HG03521 (cell line): ENCODE data around the gene NAPB.

Source experiments
- ATAC-seq: cut with Tn5 transposase; IDR thresholded peaks from one replicate; pipeline ENCODE4 v1.9.1; 2021; ENCODE audit warnings: mild to moderate bottlenecking, moderate library complexity; ENCODE audit not compliant: unreplicated experiment

Gene NAPB

DNA sequence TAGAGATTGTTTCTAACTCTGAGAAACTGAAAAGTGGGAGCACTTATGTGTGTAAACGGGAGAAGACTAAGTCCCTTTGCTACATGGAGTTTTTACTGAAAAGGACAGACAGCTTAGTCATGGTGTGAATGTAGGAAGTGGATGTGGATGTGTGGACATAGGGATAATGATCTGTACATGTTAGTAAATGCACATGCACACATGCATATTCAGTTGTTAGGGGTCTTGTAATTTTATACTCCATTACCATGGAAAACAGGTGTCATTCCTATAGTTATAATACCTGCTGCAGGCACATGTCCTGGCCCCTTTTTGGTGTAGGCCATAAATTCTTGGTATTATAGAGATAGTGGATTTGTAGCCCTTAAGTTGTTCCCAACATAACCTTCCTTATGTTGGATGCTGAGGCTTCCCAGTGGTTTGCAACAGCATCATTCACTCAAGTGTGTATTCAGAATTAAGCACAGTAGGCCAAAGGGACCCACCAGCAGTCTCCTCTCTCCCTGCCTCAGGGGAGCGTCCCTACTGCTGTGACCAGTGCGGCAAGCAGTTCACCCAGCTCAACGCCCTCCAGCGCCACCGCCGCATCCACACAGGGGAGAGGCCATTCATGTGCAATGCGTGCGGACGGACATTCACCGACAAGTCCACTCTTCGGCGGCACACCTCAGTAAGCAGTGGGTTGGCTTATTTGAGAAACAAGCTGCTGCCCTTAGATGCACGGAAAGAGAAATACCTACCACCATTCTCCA lies 52.0 kb downstream of the NAPB start:
- ATAC-seq = no peak

DNA sequence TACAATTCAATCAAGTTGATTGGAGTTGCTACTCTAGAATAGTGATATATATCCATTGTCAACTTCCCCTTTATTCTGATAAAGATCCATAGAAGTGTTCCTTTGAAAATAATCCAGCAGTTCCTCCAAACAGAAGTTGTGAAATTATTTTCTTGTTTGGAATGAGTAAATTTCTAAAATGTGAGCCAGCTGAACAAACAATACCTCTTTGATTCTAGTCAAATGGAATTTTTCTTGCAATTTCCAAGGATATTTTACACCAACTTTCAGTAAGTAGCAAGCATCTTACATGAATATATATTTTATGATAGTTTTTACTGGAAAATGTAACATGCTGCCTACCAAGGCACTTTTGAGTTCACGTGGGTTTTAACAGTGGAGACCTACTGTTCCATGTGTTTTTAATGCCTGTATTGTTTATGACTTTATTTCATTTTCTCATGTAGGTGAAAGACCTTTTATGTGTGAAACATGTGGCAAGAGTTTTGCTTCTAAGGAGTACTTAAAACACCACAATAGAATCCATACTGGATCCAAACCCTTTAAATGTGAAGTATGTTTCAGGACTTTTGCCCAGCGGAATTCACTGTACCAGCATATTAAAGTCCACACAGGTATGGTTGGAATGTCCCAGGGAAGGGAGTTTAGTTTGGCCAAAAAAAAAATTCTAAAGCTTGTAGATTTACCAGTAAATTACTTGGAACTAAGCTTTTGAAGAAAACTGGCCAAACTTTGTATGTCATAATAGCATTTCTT lies 52.8 kb downstream of the NAPB start:
- ATAC-seq = no peak

DNA sequence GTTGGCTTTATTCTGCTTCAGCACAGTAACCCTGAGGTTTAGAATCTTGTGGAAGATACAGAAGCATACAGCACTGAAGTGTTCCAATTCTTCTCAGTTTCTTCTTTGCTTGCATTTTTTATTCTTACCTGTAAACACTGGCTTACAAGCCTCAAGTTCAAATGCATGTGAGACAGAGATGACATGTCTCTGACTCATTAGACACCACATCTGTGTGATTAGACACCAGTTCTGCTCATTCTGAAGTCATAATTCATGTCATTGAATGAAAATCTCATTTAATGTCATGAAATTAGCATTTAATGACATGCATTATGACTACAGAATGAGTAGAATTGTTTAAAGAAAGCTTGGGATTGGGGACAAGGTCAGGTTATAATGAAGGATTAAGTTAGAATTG lies 53.5 kb downstream of the NAPB start:
- no peak for ATAC-seq

DNA sequence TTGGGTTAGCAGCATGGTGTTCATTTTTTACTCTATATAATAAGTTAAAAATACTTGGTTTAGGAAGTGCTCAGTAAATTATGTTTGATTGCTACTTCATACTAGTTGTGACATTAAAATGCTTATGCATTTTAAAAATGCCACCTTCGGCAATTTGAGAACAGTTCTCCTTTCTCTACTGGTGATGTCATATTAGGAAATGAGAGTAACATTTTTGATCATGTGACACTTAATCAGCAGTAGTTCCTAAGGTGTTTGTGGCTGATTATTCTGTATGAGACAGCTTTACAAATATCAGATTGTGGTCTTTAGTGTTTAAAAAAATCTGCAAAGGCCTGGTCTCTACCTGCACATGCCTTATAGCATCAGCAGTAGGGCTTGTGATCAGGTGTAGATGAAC lies 54.9 kb downstream of the NAPB start:
- ATAC-seq = no peak

DNA sequence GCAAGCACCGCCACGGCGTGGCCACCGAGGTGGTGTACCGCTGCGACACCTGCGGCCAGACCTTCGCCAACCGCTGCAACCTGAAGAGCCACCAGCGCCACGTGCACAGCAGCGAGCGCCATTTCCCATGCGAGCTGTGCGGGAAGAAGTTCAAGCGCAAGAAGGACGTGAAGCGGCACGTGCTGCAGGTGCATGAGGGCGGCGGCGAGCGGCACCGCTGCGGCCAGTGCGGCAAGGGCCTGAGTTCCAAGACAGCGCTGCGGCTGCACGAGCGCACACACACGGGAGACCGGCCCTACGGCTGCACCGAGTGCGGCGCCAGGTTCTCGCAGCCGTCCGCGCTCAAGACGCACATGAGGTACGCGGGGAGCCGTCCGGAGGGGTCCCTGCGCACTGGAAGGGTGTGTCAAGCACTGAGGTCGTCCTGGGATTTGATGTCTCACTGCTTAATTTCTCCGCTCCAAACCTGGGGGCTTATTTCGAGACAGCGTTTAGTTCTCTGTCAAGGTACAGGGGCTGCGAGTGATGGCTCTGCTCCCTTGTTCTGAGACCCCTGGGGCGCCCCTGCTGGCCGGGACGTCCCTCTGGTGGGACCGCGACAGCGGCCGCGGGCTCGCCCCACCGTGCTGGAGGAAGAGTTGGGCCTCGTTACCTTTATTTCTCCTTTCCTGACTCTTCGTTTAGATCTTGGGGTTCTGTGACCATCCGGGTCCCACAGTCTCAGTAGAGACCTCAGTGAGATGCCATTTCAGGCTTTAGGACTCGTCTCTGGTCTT lies 55.7 kb downstream of the NAPB start:
- no peak for ATAC-seq

DNA sequence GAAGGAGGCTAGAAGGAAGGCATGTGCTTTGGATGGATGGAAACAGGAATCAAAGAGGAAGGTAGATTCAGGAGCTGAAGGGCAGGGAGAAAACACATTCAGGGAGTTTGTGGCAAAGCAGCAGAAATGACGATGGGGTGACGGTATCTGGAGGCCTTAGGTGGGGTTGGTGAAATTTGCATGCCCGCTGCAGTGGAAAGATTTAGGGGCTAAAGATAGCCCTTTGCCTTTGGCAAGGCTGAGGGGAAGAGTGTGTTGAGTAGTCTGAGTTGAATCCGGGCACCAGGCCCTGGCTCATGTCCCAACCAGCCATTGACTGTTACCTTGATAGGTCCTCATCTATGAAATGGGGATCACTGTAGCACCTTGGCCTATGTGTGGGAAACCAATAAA lies 58.0 kb downstream of the NAPB start:
- ATAC-seq = no peak

DNA sequence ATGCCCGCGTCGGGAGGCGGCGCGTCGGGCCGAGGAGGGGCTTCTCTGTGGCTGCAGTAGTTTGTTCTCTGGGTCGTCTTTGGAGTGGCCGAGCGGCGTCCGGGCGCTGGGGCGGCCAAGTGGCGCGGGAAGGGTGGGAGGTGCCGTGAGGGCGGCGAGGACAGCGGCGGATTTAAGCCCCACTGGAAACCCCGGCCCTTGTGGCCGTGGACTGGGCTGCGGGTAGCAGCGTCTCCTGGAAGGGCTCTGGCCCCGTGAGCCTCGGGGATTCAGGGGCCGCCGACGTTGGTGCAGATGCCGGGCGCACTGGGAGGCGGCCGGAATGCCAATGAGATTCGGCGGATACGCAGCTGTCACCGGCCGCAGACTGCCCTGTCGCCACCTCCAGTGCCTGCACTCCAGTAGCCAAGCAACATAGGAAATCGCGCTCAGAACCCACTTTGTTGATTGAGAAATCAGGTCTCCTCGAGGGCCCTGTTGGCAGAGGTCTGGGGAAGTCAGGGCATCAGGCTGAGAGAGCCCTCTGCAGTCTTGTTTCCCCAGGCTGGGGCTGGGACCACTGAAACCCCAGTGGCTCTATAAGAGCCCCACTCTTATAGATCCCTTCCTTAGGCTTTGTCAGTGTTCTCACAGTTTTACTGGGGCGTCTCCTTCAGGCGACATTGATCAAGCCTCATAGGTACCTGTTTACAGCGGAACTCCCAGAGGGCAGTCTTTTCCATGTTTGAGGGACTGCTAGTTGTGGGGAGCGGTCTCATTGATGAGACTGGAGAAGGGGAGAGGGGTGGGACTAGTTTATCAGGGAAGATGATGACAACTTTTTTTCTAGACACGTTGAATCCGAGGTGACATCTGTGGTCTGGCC lies 58.7 kb downstream of the NAPB start:
- no peak for ATAC-seq

DNA sequence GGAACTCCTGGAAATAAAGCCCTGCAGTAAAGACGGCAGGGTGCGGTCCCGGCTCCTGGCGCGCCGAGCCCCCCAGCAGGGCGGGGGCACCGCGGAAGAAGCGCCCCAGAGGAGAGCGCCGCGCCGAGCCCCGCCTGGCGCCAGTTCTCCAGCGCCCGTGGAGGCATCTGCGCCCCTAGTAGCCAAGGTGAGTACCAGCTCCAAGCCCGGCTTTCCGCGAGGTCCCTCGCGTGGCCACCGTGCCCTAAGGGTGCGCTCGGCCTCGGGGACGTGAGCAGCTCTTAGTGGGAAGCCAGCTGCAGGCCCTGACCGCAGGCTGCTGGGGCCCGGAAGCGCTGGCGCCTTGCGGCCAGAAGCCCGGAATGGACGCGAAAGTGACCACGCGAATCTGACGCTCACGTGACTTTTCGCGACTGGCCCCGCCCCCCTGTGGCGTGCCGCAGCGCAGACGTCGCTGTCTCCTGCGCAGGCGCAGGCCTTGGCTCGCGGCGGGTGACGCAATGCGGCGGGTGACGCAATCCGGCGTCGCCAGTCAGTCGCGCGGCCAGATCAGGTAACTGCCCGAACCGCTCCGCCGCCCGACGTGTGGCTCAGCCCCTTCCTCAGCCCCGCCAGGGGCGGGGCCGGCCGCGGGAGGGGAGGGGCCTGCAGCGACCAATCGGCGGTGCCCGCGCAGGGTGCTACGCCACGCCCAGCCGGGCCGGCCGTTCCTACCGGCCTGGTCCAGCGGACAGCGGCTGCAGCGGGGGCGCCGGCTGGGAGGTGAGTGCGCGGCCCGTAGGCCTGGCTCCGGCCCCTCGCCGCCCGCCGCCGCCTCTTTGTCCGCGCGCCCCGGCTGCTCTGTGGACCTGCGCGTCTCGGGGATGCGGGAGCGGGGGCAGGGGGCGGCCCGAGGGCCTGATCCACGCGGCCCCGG lies 59.6 kb downstream of the NAPB start, which contains the start of gene GZF1:
Gene GZF1, plus strand, starts transcription at position 707 of the 916 bp plus-strand sequence. CDS start 2,202 bp downstream, outside the sequence.
- peak; percentile 67 for ATAC-seq

DNA sequence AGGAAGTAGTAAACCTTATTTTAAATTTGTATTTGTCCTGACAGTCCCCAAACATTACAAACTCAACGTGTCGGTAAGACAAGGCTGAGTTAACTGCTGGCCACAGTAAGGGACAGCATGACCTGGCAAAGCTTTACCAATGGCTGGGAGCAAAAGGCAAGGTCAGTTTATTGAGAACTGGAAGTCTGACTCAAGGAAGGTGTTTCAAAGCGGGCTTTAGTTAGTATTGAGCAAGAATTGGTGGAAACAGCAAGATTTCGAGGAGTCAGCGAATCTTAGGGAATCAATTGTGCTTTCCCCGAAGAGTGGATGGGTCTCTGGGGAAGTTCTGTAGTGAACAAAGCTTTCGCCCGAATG lies 60.2 kb downstream of the NAPB start:
- no peak for ATAC-seq

DNA sequence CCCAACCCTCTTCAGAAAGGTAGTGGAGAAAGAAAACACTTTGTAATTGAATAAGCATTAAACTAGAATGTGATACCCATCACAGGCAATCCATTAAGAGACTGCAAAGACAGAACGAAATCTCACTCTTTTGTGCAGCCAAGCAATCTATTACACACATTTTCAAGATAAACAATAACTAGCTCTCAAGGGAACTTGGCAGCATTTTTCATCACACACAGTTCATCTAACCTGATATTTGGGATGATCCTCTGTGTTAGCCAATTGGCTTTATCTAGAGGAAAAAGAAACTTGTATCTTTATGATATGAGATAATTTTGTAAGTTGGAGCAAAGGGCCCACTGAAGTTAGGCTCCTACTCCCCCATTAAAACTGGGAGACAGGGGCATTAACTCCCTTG lies 60.8 kb downstream of the NAPB start:
- no peak for ATAC-seq

DNA sequence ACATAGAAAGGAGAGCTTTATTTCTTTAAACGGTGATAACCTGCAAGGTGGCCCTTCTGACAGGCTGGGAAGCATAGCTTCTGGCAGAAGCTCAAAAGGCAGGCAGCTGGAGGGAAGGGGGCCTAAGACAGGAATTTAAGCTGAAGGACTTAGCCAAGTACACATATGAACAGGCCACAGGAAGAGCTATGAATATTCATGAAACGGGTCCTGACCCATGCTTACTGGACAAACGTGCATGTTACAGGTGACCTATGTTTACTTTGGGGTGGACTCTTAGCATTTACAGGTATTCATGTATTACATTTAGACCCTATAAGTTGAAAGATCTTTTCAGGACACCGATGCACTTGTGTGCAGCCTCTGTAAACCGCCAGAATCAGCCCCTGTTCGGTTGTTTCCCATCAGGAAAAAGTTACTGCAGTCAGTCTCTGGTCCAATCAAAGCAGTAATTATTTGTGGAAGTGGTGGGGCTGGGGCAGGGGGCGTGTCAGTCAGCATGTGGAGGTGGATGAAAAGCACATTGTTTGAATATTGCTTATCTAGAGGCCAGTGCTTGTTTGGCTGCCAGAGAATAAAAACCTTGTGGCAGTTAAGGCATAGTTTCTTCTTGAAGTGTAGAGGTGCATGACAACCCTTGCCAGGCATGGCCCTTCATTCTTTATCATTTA lies 62.2 kb downstream of the NAPB start:
- ATAC-seq = no peak

DNA sequence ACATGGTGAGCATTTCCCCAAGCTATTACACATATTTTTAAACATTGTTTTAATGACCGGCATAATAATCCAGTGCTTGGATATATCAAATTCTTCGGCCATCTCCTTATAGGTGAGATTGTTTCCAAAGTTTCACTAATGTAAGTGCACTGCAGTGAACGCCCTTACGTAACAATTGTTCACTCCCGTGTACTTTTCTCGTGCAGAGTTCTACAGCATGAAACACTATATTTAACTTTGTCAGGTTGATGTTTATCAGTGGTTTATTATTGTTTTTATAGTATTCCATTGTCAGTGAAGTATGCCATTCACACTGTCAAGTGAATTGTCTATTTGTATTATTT lies 62.8 kb downstream of the NAPB start:
- no peak for ATAC-seq

DNA sequence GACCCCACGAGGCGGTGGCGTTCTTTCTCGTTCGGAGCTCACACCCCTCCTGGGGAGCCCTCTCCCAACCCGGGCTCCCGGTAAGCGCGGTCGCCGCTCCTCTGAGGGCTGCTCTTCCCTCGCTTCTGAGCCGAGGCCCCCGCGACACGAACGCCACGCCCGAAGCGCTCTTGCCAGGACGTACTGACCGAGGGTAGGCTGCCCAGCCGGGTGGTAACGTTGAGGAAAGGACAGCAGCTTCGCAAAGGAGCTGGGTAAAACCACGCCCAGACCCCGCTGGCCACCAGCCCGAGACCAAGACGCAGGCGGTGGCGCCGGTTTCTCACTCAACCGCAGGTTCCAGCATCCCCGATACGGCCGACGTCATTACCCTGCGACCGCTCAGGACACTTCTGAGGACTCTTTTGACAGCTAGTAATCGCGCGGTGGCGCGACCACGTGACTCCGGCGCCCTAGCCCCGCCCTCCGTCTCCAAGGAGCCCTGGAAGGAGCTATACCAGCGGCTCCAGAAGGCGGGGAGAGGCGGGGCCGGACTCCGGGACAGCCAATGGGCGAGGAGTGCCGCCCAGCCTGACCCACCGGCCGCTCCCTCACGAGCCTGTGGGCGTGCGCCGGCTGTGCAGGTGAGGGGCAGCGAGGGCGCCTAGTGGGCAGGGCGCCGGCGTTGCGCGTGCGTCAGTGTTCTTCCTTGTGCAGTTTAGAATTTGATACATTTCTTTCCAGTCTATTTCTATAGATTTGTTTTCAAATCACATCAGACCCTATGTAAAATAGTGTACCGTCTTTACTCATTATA lies 63.3 kb downstream of the NAPB start:
- peak; percentile 70 for ATAC-seq

DNA sequence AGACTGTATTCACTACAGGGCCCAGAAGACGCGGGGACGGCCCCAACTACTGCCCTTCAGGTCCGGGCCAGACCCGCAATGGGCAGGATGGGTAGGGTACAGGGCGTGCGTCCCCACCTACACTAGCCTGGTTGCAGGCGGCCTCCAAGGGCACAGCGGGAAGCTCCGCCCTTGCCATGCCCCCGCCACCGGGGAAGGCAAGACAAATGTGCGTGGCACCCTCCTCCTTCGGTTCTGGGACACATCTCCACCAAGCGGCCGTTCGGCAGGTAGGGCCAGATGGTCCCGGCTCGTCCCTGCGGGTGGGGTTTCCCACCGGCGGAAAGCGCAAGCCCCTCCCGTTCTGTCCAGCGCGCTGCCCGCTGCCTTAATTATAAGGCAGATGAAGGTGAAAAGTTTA lies 65.1 kb downstream of the NAPB start:
- no peak for ATAC-seq

DNA sequence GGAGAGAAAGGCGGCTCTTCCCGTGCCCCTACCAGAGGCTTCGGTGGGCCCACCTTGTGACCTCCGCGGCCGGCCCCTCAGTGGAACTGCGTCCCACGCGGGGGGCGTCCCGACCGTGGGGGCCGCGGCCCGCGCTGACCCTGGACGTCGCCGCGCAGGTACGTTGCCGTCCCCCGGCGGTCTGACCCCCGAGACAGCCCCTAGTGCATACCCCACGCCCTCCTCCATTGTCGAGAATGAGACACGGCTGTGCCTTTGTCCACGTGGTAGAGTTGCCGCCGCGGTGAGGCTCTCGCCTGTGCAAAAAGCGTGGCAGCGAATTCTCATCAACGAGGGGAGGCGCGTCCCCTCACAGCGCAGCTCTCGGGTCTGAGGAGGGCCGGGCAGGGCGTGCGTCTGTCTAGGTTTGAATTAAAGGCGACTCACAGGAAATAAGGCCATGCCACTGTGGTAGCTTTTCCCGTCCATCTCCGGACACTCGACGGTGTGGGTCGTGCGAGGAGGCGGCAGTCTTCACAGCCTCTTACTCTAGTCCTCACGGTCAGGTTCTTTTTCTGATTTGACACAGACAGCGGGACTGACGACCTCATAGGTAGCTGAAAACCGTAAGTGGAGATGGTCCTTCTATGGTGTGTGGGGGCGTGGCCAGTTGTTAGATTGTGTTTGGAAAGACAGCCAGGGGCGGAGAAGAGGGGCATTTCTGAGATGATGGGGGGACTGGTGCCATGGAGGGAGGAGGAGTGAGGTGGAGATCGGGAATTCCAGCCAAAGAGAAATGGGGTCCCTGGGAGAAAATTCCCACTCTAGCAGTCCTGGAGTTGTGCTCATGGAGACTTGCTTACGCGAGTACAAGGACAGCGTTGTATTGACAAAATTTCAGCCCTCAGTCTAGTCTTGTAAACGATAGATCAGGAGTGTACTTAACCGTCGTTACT lies 70.1 kb downstream of the NAPB start:
- ATAC-seq = peak; percentile 20

DNA sequence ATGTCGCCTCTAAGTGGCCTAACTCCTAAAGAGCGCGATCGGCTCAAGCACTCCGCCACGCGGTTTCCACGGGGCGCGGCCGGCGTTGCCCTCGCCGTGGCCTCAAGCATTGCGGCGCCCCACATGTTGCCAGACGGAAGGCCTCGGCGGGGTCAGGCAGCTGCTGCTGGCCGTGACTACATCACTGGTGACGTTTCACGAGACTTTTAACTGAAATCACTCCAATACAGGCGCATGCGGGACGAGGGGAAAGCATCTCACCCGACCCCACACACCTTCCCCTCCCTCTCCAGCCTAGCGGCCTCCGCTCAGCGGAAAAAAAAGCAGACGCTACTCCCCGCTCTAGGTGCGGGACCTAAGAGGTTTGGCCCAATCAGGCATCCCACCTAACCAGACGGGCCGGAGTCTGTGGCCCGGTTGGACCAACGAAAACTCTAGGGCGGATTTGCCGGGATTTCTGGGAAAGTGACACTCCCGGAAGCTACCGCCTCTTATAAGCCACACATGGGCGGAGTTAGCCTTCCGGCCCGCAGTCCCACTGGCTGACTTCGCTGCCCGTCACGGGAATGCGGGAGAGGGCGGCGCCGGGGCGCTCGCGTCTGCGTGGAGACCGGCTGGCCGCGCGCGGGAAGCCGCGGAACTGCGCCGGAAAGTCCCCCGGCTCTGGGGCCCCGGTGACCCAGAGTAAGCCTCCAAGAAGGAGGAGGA lies 70.9 kb downstream of the NAPB start, which contains the start of gene NXT1:
Gene NXT1, plus strand, starts transcription at position 596 of the 708 bp plus-strand sequence. CDS start 3,251 bp downstream, outside the sequence.
- peak; percentile 83 for ATAC-seq
